ENCODE data around the gene ITGA7.

DNA sequence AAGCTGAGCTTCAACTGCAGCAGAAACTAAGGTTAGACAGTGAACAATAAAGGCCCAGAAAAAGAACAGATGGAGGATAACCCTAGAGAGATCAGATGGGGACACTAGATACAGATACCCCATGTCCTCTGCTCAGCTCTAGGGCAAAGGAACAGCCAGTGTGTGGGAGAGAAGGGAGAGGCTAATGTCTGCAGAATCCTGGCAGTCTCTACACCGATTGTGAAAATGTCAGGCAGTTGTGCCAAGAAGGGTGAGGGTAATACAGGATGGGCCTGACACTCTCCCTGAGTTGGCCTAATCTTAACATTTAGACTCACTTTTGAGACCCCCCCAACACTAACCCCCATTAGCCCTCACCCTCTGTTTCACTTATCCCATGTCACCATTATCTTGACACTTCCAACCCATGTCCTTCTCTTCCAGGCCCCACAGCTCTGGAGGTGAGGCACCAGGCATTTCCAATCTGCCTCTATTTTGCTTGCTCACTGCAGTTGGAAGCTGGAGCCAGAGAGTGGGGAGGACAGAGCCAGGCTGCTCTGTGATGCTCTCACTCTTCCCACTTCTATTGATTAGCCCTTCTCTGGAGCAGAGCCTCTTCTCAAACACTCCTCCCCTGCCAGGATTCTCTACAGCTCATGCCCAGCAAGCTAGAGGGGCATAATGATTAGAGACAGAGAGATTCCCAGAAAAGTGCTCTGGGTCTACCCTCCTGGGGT is 5.2 kb upstream of the ITGA7 start:
- no peak for TF ChIP-seq POLR2A (IDR thresholded peaks at IDR 0.05)
- TF ChIP-seq, protein P1, sequence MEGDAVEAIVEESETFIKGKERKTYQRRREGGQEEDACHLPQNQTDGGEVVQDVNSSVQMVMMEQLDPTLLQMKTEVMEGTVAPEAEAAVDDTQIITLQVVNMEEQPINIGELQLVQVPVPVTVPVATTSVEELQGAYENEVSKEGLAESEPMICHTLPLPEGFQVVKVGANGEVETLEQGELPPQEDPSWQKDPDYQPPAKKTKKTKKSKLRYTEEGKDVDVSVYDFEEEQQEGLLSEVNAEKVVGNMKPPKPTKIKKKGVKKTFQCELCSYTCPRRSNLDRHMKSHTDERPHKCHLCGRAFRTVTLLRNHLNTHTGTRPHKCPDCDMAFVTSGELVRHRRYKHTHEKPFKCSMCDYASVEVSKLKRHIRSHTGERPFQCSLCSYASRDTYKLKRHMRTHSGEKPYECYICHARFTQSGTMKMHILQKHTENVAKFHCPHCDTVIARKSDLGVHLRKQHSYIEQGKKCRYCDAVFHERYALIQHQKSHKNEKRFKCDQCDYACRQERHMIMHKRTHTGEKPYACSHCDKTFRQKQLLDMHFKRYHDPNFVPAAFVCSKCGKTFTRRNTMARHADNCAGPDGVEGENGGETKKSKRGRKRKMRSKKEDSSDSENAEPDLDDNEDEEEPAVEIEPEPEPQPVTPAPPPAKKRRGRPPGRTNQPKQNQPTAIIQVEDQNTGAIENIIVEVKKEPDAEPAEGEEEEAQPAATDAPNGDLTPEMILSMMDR (IDR thresholded peaks at IDR 0.05) = no peak
- no peak for TF ChIP-seq EP300 (IDR thresholded peaks at IDR 0.05)

Data from ovary (tissue), 3 donors.